ENCODE results near the gene LY6G6D. TPM values are rescaled to one million over a fixed set of nuclear protein-coding genes. Genes with fewer than 3 reads are reported as not detected.

LY6G6D gene
- total and polyA plus RNA-seq, 2 donors (not counting 1 experiment from before 2014, with no cell fraction given), result not detected

DNA sequence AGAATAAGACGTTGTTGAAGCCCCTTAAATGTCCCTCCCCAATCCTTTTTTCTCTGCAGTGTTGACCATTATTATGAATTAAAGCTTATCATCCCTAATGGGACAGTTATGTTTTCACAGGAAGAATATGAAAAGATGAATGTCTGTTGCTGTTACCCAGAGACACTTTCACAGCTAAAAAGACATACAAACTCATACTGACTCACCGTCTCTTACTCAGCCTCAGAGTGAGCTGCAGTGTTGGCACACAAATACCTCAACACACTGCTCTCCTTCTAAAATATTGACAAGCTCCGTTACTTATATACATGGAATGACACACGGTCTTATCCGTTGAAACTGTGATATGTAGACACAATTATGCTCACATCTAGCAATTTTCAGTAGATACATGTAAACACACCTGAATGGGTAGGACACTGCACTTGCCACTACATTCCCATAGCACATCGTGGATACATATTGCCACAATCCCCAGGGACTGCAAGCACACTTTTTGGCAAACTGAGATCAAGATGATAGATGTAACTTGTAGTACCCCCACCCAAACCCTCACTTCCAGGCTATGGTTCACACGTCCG lies 37.7 kb downstream of the LY6G6D start:
- Histone ChIP-seq H3K27me3 (replicated peaks in 1 of 4; ENCODE audit: control extremely low read depth in 1 of 4, control insufficient read depth in 3 of 4, insufficient read depth in 4 of 4, low read length in 3 of 4) (no peaks in the 10 kb centered on the region), H2AFZ (ENCODE audit: insufficient read depth, low read depth, low read length, poor library complexity, severe bottlenecking) (no peak overlapping the region), H3K36me3 (replicated peaks in 1 of 2; ENCODE audit: control extremely low read depth in 1 of 2, control insufficient read depth in 1 of 2, extremely low read depth in 1 of 2, insufficient read depth in 2 of 2, low read length in 1 of 2) (no peaks in the 10 kb centered on the region), H3K4me2 (replicated peaks; ENCODE audit: low read depth, low read length, poor library complexity, severe bottlenecking) (no peak overlapping the region), H3K9me3 (ENCODE audit: control extremely low read depth in 1 of 3, control insufficient read depth in 2 of 3, insufficient read depth in 1 of 3, low read length in 2 of 3) (no peaks in the 10 kb centered on the region), H3K27ac (ENCODE audit: low read length in 2 of 2) (no peak overlapping the region), H3K79me2 (ENCODE audit: control insufficient read depth, insufficient read depth, low read length) (no peaks in the 10 kb centered on the region), H3K9ac (ENCODE audit: low read length) (no peak overlapping the region), H3K4me3 (ENCODE audit: control extremely low read depth in 1 of 5, extremely low read depth in 1 of 5, insufficient read depth in 1 of 5, low read depth in 2 of 5, low read length in 4 of 5) (no peak overlapping the region), H4K20me1 (ENCODE audit: control insufficient read depth, insufficient read depth, low read length, poor library complexity, severe bottlenecking) (no peaks in the 10 kb centered on the region), H3K4me1 (ENCODE audit: control insufficient read depth in 2 of 2, insufficient read depth in 2 of 2, low read length in 2 of 2) (no peaks in the 10 kb centered on the region)
- ChIA-PET CTCF (interaction anchor here (0.6 to 1.1 kb wide), 2 partner anchors 12 to 1868 kb away, joined by 3 read pairs; no protein-coding TSS in a partner anchor), POLR2A (interaction anchor here (0.6 to 1.1 kb wide), 3 partner anchors 12 to 30 kb away, joined by 3 to 8 read pairs (median 5); partner anchors contain the start of gene MPIG6B)
- DNase-seq (no peak), ATAC-seq (ENCODE audit: low read depth) (no peak)
- Mint-ChIP-seq H3K4me3 (no peak overlapping the region), H3K27me3 (no peaks in the 10 kb centered on the region), H3K9me3 (ENCODE audit: insufficient read depth) (no peaks in the 10 kb centered on the region), H3K27ac (no peak overlapping the region), H3K4me1 (no peaks in the 10 kb centered on the region)
- intact Hi-C loops (cut with micrococcal nuclease), result no loop called here
- 90% methylated on average over 6 of the region's 8 CpGs for WGBS (ENCODE audit: insufficient coverage)
- TF ChIP-seq, protein P1, sequence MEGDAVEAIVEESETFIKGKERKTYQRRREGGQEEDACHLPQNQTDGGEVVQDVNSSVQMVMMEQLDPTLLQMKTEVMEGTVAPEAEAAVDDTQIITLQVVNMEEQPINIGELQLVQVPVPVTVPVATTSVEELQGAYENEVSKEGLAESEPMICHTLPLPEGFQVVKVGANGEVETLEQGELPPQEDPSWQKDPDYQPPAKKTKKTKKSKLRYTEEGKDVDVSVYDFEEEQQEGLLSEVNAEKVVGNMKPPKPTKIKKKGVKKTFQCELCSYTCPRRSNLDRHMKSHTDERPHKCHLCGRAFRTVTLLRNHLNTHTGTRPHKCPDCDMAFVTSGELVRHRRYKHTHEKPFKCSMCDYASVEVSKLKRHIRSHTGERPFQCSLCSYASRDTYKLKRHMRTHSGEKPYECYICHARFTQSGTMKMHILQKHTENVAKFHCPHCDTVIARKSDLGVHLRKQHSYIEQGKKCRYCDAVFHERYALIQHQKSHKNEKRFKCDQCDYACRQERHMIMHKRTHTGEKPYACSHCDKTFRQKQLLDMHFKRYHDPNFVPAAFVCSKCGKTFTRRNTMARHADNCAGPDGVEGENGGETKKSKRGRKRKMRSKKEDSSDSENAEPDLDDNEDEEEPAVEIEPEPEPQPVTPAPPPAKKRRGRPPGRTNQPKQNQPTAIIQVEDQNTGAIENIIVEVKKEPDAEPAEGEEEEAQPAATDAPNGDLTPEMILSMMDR (IDR thresholded peaks at IDR 0.05), result no peak
- no peak for TF ChIP-seq EZH2 (IDR thresholded peaks at IDR 0.05; ENCODE audit: borderline replicate concordance, insufficient read depth, low read depth, low read length, poor library complexity, severe bottlenecking)

DNA sequence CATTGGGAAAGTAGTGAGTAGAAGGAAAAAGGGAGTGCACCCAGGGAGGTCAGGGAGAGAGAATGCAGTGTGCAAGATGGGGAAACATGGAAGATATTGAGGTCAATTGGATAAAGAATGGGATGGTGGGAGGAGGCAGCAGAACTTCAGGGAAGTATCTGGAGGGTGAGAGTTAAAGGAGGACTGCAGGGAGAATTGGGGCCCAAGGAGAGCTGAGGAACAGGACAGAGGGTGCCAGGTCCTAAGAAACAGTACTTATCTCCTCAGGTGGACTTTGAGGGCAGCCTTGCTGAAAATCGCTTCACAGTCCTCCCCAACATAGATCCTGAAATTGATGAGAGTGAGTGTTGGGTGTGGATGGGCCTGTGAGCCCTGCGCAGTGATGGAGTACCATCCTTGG lies 43.1 kb downstream of the LY6G6D start:
- Histone ChIP-seq H4K20me1 (ENCODE audit: control insufficient read depth, insufficient read depth, low read length, poor library complexity, severe bottlenecking) (no peaks in the 10 kb centered on the region), H3K4me3 (ENCODE audit: control extremely low read depth in 1 of 5, extremely low read depth in 1 of 5, insufficient read depth in 1 of 5, low read depth in 2 of 5, low read length in 4 of 5) (no peak overlapping the region), H3K79me2 (ENCODE audit: control insufficient read depth, insufficient read depth, low read length) (no peaks in the 10 kb centered on the region), H3K9ac (ENCODE audit: low read length) (no peak overlapping the region), H3K27ac (ENCODE audit: low read length in 2 of 2) (no peak overlapping the region), H3K4me1 (ENCODE audit: control insufficient read depth in 2 of 2, insufficient read depth in 2 of 2, low read length in 2 of 2) (no peaks in the 10 kb centered on the region), H3K36me3 (replicated peaks in 1 of 2; ENCODE audit: control extremely low read depth in 1 of 2, control insufficient read depth in 1 of 2, extremely low read depth in 1 of 2, insufficient read depth in 2 of 2, low read length in 1 of 2) (peaks cover 0 to 14% of the 10 kb centered on the region in 2 experiments), H3K4me2 (replicated peaks; ENCODE audit: low read depth, low read length, poor library complexity, severe bottlenecking) (no peak overlapping the region), H3K9me3 (ENCODE audit: control extremely low read depth in 1 of 3, control insufficient read depth in 2 of 3, insufficient read depth in 1 of 3, low read length in 2 of 3) (no peaks in the 10 kb centered on the region), H3K27me3 (replicated peaks in 1 of 4; ENCODE audit: control extremely low read depth in 1 of 4, control insufficient read depth in 3 of 4, insufficient read depth in 4 of 4, low read length in 3 of 4) (no peaks in the 10 kb centered on the region), H2AFZ (ENCODE audit: insufficient read depth, low read depth, low read length, poor library complexity, severe bottlenecking) (no peak overlapping the region)
- DNase-seq (no peak), ATAC-seq (ENCODE audit: low read depth) (no peak)
- no peak overlapping the region for H3K27ac Mint-ChIP-seq
- POLR2A ChIA-PET, result no interaction called here
- no peaks in the 10 kb centered on the region for H3K27me3 Mint-ChIP-seq
- H3K4me1 Mint-ChIP-seq, result no peaks in the 10 kb centered on the region
- WGBS (ENCODE audit: insufficient coverage), result no CpG with 5 or more reads among the region's 2 CpGs
- no peaks in the 10 kb centered on the region for H3K9me3 Mint-ChIP-seq (ENCODE audit: insufficient read depth)
- TF ChIP-seq, protein P1 (IDR thresholded peaks at IDR 0.05), result no peak
- no peak for TF ChIP-seq EZH2 (IDR thresholded peaks at IDR 0.05; ENCODE audit: borderline replicate concordance, insufficient read depth, low read depth, low read length, poor library complexity, severe bottlenecking)
- no peak overlapping the region for H3K4me3 Mint-ChIP-seq
- CTCF ChIA-PET, result interaction anchor here (0.9 kb wide), 1 partner anchor 29 kb away, joined by 3 read pairs; the partner anchor contains the start of gene DDAH2
- intact Hi-C loops (cut with micrococcal nuclease), result no loop called here
